Smooth muscle cell of trachea (primary cell): ENCODE measurements around the gene PRG3. TPM values are rescaled to one million over a fixed set of nuclear protein-coding genes. Genes with fewer than 3 reads are reported as not detected.

ENCODE experiments used
- total RNA-seq: library from RNA; depleted of rRNA; stranded (reverse); fragments of >200 nt; gene quantifications from 2 replicates; pipeline ENCODE4 v1.2.1, GENCODE V29; 2014

Gene PRG3, protein sequence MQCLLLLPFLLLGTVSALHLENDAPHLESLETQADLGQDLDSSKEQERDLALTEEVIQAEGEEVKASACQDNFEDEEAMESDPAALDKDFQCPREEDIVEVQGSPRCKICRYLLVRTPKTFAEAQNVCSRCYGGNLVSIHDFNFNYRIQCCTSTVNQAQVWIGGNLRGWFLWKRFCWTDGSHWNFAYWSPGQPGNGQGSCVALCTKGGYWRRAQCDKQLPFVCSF
- total RNA-seq = not detected in 2 replicates

GRCh38 chr11:57380975-57381374 lies at the start of gene PRG3:
PRG3 (minus strand) TSS chr11:57381150; CDS start chr11:57380708, 442 bp downstream.

GRCh38 chr11:57426929-57427726 lies 46.2 kb upstream of the PRG3 start, which contains the start of gene SLC43A3:
SLC43A3 (minus strand) TSS chr11:57427121; CDS start chr11:57426172, 949 bp downstream.

DNA sequence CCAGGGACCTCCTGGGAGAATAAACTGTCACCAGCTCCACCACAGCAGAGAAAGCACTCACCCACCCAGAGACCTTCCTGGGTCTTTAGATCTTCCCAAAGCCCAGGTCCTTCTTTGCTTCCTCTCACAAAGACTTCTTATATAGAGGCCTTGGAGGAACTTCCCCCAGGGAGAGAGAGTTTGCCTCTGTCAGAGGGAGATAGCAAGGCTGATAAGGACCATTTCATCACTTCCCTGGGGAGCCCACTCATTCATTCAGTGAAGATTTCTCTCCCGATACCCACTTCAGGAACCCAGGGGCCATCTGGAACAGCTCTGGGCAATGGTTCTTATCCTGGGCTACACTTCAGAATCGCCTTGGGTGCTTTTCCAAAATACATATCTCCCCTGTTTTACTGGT lies 9.6 kb upstream of the PRG3 start, which contains the start of gene PRG2:
Gene PRG2, minus strand, starts transcription at position 116 of the 400 bp plus-strand sequence. CDS start 706 bp downstream, outside the sequence.

GRCh38 chr11:57338142-57338541 lies 42.8 kb downstream of the PRG3 start, which contains the start of gene P2RX3:
P2RX3 (plus strand) TSS chr11:57338352; CDS start chr11:57338551, 199 bp downstream.

DNA sequence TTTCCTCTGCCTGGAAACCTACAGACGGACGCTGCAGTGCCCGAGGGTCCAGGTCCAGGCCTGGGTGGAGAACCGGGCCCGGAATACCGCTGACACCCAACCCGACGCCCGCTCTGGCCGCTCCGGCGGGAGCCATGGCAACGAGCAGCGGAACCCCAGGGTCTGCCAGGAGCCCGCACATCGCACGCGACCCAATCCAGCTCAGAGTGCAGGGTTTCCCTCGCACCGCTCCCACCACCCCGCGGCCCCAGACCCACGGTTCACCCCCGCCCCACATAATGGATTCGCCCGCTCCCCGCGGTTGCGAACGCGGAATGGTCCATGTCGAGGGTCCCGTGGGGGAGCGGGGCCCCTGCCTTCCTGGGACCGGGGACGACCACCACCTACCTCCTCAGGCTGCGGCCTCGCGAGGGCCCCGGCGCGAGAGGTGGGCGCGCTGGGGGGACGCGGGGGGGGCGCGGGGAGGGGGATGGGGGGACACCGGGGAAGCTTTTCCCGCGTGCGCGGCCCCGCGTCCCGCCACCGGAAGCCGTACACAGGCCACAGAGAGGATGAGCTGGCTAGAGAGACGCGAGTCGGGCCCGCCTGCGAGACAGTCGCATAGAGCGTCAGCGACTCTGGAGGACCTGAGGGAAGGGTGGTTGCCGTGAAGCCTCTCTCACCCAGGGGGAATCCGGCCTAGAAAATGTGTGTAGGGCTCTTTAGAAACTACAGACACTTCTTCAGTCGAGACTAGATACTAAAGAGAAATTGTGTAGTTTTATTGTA lies 45.4 kb downstream of the PRG3 start, which contains the start of gene SSRP1:
Gene SSRP1, minus strand, starts transcription at position 550 of the 768 bp plus-strand sequence. CDS start 771 bp downstream, outside the sequence.

Other genes with a start within 250 kb of the PRG3 start
- not detected in 2 replicates for gene LRRC55, start 199.2 kb downstream of the PRG3 start, total RNA-seq
- gene APLNR, start 143.9 kb downstream of the PRG3 start, total RNA-seq = 0.17 TPM in 1 of 2 replicates, not detected in the other
- 114 and 171 TPM in 2 replicates for gene TNKS1BP1, start 56.2 kb downstream of the PRG3 start, total RNA-seq
- 49.0 and 92.8 TPM in 2 replicates for gene SSRP1, start 45.3 kb downstream of the PRG3 start, total RNA-seq
- gene P2RX3, start 42.8 kb downstream of the PRG3 start, total RNA-seq = not detected in 2 replicates
- not detected in 2 replicates for gene PRG2, start 9.5 kb upstream of the PRG3 start, total RNA-seq
- gene SLC43A3, start 46.0 kb upstream of the PRG3 start, total RNA-seq = 48.4 and 77.2 TPM in 2 replicates
- gene RTN4RL2, start 79.4 kb upstream of the PRG3 start, total RNA-seq = 0.33 TPM in 1 of 2 replicates, not detected in the other
- gene SLC43A1, start 134.6 kb upstream of the PRG3 start, total RNA-seq = 15.3 and 23.5 TPM in 2 replicates
- 14.9 and 35.5 TPM in 2 replicates for gene TIMM10, start 149.6 kb upstream of the PRG3 start, total RNA-seq
- gene SMTNL1, start 156.4 kb upstream of the PRG3 start, total RNA-seq = not detected in 2 replicates
- 43.3 and 106 TPM in 2 replicates for gene UBE2L6, start 186.5 kb upstream of the PRG3 start, total RNA-seq
- gene SERPING1, start 216.5 kb upstream of the PRG3 start, total RNA-seq = 9.6 and 26.0 TPM in 2 replicates